Medulla oblongata (tissue), 1 donor: Measurements from ENCODE around the gene AOPEP.

Experiments
- DNase-seq: peaks from one replicate; pipeline ENCODE4 v3.0.0-alpha.2; 2015; ENCODE audit errors: extremely low spot score

AOPEP gene

GRCh38 chr9:95080961-95081647, 354.6 kb downstream of the AOPEP start:
- DNase-seq = peak; percentile 94

GRCh38 chr9:95081998-95082397, 355.5 kb downstream of the AOPEP start:
- no peak for DNase-seq

GRCh38 chr9:95082401-95083084, 356.0 kb downstream of the AOPEP start:
- DNase-seq = no peak

GRCh38 chr9:95083086-95083768, 356.7 kb downstream of the AOPEP start:
- DNase-seq = no peak

GRCh38 chr9:95084254-95084934, 357.9 kb downstream of the AOPEP start:
- DNase-seq = no peak

GRCh38 chr9:95085036-95085770, 358.7 kb downstream of the AOPEP start:
- DNase-seq = no peak

GRCh38 chr9:95085861-95086563, 359.5 kb downstream of the AOPEP start:
- no peak for DNase-seq

GRCh38 chr9:95086564-95086955, 360.1 kb downstream of the AOPEP start:
- no peak for DNase-seq

- no peak for DNase-seq
These were observed 361.3 kb downstream of the AOPEP start for GRCh38 chr9:95087659-95088242.

- no peak for DNase-seq
These were observed 362.1 kb downstream of the AOPEP start for GRCh38 chr9:95088421-95089161.

GRCh38 chr9:95089257-95090022, 362.9 kb downstream of the AOPEP start:
- no peak for DNase-seq

- no peak for DNase-seq
These were observed 363.7 kb downstream of the AOPEP start for GRCh38 chr9:95090023-95090791.

GRCh38 chr9:95090871-95091577, 364.5 kb downstream of the AOPEP start:
- no peak for DNase-seq

- no peak for DNase-seq
These were observed 365.2 kb downstream of the AOPEP start for GRCh38 chr9:95091601-95092261.

- DNase-seq = no peak
These were observed 366.0 kb downstream of the AOPEP start for GRCh38 chr9:95092262-95093072.

GRCh38 chr9:95093586-95093985, 367.1 kb downstream of the AOPEP start:
- DNase-seq = no peak
